A549 (cell line): Measurements from ENCODE around the gene VIT. TPM values are rescaled to one million over a fixed set of nuclear protein-coding genes. Genes with fewer than 3 reads are reported as not detected.

Experiments
- ATAC-seq, 2 experiments: fragments of 200-7000 bp in 1 of 2; fragments of >200 bp in 1 of 2; cut with Nextera tagmentation in 1 of 2; cut with Tn5 transposase in 1 of 2; 3 replicates each; pipeline versions ENCODE4 v1.8.0 to v1.9.1; 2018 to 2020; ENCODE audit warnings: mild to moderate bottlenecking in 1 of 2, moderate library complexity in 1 of 2
- CTCF ChIA-PET: fragments of 300-600 bp; sonication (Branson Sonifier 250); formaldehyde crosslinking; extraction: SDS; loops from one replicate; lab custom pipeline; 2021; ENCODE audit warnings: antibody characterized with exemption, inconsistent platforms; lab: Yijun Ruan, JAX
- POLR2A ChIA-PET: fragments of 350-600 bp; formaldehyde crosslinking; extraction: SDS; loops from one replicate; lab custom pipeline; 2021; ENCODE audit warnings: antibody characterized with exemption, inconsistent platforms; lab: Yijun Ruan, JAX
- DNase-seq, 2 experiments: peaks; one replicate each; pipeline versions ENCODE4 v3.0.0 to v3.0.0-alpha.2; 2011 to 2016; ENCODE audit warnings: low read depth in 1 of 2, low spot score in 1 of 2
- FAIRE-seq: peaks from 2 replicates; lab custom pipeline; 2011; peaks lifted over from hg19 to GRCh38; lab: Jason Lieb, UNC
- H3K27ac ChIP-seq, 2 experiments: fragments of >200 bp; sonication (Bioruptor Twin); formaldehyde crosslinking; 3 replicates each; pipeline ENCODE4 v1.5.1; 2016 to 2017
- H3K4me1 ChIP-seq: fragments of >200 bp; sonication (Bioruptor Twin); formaldehyde crosslinking; 3 replicates; pipeline ENCODE4 v1.6.1; 2016
- H3K4me2 ChIP-seq: fragments of >200 bp; sonication (Bioruptor Twin); formaldehyde crosslinking; 3 replicates; pipeline ENCODE4 v1.6.1; 2016
- H3K4me3 ChIP-seq: fragments of >200 bp; sonication (Bioruptor Twin); formaldehyde crosslinking; 3 replicates; pipeline ENCODE4 v1.5.1; 2016
- H3K9me3 ChIP-seq: fragments of >200 bp; sonication (Bioruptor Twin); formaldehyde crosslinking; 3 replicates; pipeline ENCODE4 v1.6.1; 2016
- ATOH8 ChIP-seq: fragments of 250-450 bp; sonication (Bioruptor Pico); IDR thresholded peaks from 2 replicates; pipeline ENCODE4 v1.5.0; 2020; ENCODE audit warnings: low read depth, mild to moderate bottlenecking, moderate library complexity
- CEBPB ChIP-seq, 2 experiments: fragments of >200 bp in 1 of 2; sonication (Bioruptor Twin) in 1 of 2; formaldehyde crosslinking in 1 of 2; IDR thresholded peaks; 2 replicates each; pipeline ENCODE4 v1.6.1; 2012 to 2016
- CHD4 ChIP-seq: fragments of 200-600 bp; sonication (generic); IDR thresholded peaks from 2 replicates; pipeline ENCODE4 v1.6.1; 2016; ENCODE audit warnings: antibody characterized with exemption, mild to moderate bottlenecking, borderline replicate concordance
- EP300 ChIP-seq, 2 experiments: fragments of >200 bp; sonication (Bioruptor Twin); formaldehyde crosslinking; IDR thresholded peaks; 2 replicates in 1 of 2; 3 replicates in 1 of 2; pipeline ENCODE4 v1.6.1; 2016 to 2017
- HDAC2 ChIP-seq: fragments of 200-600 bp; sonication (generic); IDR thresholded peaks from 2 replicates; pipeline ENCODE4 v1.6.1; 2016
- HEYL ChIP-seq: fragments of 250-450 bp; sonication (Bioruptor Pico); IDR thresholded peaks from 2 replicates; pipeline ENCODE4 v1.8.0; 2021; ENCODE audit warnings: mild to moderate bottlenecking, moderate library complexity
- JUN ChIP-seq, 2 experiments: fragments of >200 bp; sonication (Bioruptor Twin); formaldehyde crosslinking; IDR thresholded peaks; 2 replicates in 1 of 2; 3 replicates in 1 of 2; pipeline ENCODE4 v1.6.1; 2016 to 2017
- KDM5A ChIP-seq: fragments of 200-600 bp; sonication (generic); IDR thresholded peaks from 2 replicates; pipeline ENCODE4 v1.6.1; 2016; ENCODE audit warnings: antibody characterized with exemption, mild to moderate bottlenecking
- MAX ChIP-seq: IDR thresholded peaks from 2 replicates; pipeline ENCODE4 v1.6.1; 2012
- MAZ ChIP-seq: fragments of 150-350 bp; IDR thresholded peaks from 2 replicates; pipeline ENCODE4 v1.6.1; 2014; ENCODE audit warnings: antibody characterized with exemption, low read depth, low read length, borderline replicate concordance
- PBX3 ChIP-seq: IDR thresholded peaks from 2 replicates; pipeline ENCODE4 v1.6.1; 2012
- RAD21 ChIP-seq, 2 experiments: fragments of >200 bp in 1 of 2; sonication (Bioruptor Twin) in 1 of 2; formaldehyde crosslinking in 1 of 2; IDR thresholded peaks in 1 of 2; conservative IDR thresholded peaks in 1 of 2; 2 replicates in 1 of 2; 3 replicates in 1 of 2; pipeline ENCODE4 v1.6.1; 2012 to 2018; ENCODE audit warnings: inconsistent platforms in 1 of 2
- REST ChIP-seq: fragments of 200-600 bp; sonication (generic); IDR thresholded peaks from 2 replicates; pipeline ENCODE4 v1.6.1; 2016; ENCODE audit warnings: antibody characterized with exemption, mild to moderate bottlenecking, moderate library complexity
- RNF2 ChIP-seq: fragments of 200-600 bp; sonication (generic); IDR thresholded peaks from 2 replicates; pipeline ENCODE4 v1.6.1; 2016; ENCODE audit warnings: low read depth, mild to moderate bottlenecking, antibody characterized with exemption, moderate library complexity, borderline replicate concordance
- USF2 ChIP-seq: fragments of 450-650 bp; IDR thresholded peaks from 2 replicates; pipeline ENCODE4 v1.6.1; 2014; ENCODE audit warnings: antibody characterized with exemption
- WGBS: methylation state at CpG from one replicate; pipeline ENCODE4 v1.1.6; 2017; ENCODE audit errors: missing lambda C conversion rate; 5-methylcytosine and 5-hydroxymethylcytosine counted together
- polyA plus RNA-seq, 4 experiments: library from polyadenylated mRNA; depleted of rRNA in 3 of 4; stranded (reverse); fragments of >200 nt; fragmentation: RNase III in 1 of 4; extraction: RNeasy Plus Mini Kit Qiagen cat#74134 plus additional on column Dnase treatment in 1 of 4; gene quantifications; 2 replicates in 3 of 4; 3 replicates in 1 of 4; pipeline ENCODE4 v1.2.3, GENCODE V29; 2011 to 2017

The VIT gene
- polyA plus RNA-seq, 2 of the 4 experiments (the other 2 are of a cell fraction): not detected

- Histone ChIP-seq H3K4me1 (peaks cover 6% of the 10 kb centered on the region; the same call in 1 of the 3 replicates), H3K4me3 (no peak overlapping the region), H3K27ac (no peak overlapping the region), H3K4me2 (peak overlapping the region; percentile 28; the same call in 2 of the 3 replicates), H3K9me3 (no peaks in the 10 kb centered on the region)
- FAIRE-seq: no peak
- POLR2A ChIA-PET: no interaction called here
- peak in 1 of 2 experiments; percentile 28 for DNase-seq
- TF ChIP-seq ATOH8 (CRISPR knock-in tag) (no peak), RAD21 (conservative IDR thresholded peaks at IDR 0.05 in 1 of 2, IDR thresholded peaks at IDR 0.05 in 1 of 2) (peak; percentile 34 to 40; a peak in 3 of 5 replicates), USF2 (no peak), CEBPB (IDR thresholded peaks at IDR 0.05) (no peak), HDAC2 (no peak), MAZ (no peak), PBX3 (no peak)
- CTCF ChIA-PET: no interaction called here
- ATAC-seq: peak; percentile 32 to 76; a peak in 3 of 6 replicates
- WGBS: 33% methylated on average over 4 of the region's 4 CpGs
Measured at GRCh38 chr2:36819095-36819711, 122.7 kb downstream of the VIT start.

GRCh38 chr2:36820942-36821605 is 124.6 kb downstream of the VIT start:
- Histone ChIP-seq H3K4me2 (no peak overlapping the region), H3K9me3 (no peaks in the 10 kb centered on the region), H3K4me3 (no peak overlapping the region), H3K27ac (no peak overlapping the region)
- WGBS: 60% methylated on average over 7 of the region's 7 CpGs
- POLR2A ChIA-PET: interaction anchor here (0.5 kb wide), 1 partner anchor 517 kb away, joined by 3 read pairs; no protein-coding TSS in a partner anchor
- FAIRE-seq: no peak
- no peak for DNase-seq
- no peak for ATAC-seq
- CTCF ChIA-PET: interaction anchor here (1.0 to 2.0 kb wide), 3 partner anchors 10 to 36 kb away, joined by 3 to 11 read pairs (median 8); no protein-coding TSS in a partner anchor
- TF ChIP-seq MAX (no peak), JUN (IDR thresholded peaks at IDR 0.05) (no peak), CHD4 (no peak), HEYL (CRISPR knock-in tag) (no peak), RNF2 (no peak), EP300 (IDR thresholded peaks at IDR 0.05) (no peak), KDM5A (no peak), REST (no peak)
- TF ChIP-seq, all 56 proteins: peak for 0
- H3K4me1 ChIP-seq: peaks cover 6% of the 10 kb centered on the region; the same call in 1 of the 3 replicates
